ENCODE results near the gene LRMDA. TPM values are rescaled to one million over a fixed set of nuclear protein-coding genes. Genes with fewer than 3 reads are reported as not detected.

Gene LRMDA
- polyA plus RNA-seq, 2 of the 4 experiments (the other 2 are of a cell fraction), result 4.6 to 5.2 TPM

DNA sequence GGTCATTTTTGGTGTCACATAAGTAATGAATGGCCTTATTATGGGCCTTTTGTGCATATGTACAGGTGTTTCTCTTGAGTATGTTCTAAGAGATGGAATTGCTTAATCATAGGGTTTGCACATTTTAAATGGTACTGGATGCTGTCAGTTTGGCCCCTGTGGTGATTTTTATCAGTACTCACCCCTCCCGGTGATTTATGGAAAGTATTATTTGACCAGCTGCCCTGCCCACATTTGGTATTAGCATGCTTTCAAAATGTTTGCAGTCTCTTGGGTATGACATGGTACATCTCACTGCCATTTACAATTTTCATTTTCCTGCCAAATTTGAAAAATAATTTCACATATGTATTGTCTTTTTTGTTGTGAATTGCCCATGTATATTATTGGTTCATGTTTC lies 427.7 kb downstream of the LRMDA start (continued):
- TF ChIP-seq, protein P1, sequence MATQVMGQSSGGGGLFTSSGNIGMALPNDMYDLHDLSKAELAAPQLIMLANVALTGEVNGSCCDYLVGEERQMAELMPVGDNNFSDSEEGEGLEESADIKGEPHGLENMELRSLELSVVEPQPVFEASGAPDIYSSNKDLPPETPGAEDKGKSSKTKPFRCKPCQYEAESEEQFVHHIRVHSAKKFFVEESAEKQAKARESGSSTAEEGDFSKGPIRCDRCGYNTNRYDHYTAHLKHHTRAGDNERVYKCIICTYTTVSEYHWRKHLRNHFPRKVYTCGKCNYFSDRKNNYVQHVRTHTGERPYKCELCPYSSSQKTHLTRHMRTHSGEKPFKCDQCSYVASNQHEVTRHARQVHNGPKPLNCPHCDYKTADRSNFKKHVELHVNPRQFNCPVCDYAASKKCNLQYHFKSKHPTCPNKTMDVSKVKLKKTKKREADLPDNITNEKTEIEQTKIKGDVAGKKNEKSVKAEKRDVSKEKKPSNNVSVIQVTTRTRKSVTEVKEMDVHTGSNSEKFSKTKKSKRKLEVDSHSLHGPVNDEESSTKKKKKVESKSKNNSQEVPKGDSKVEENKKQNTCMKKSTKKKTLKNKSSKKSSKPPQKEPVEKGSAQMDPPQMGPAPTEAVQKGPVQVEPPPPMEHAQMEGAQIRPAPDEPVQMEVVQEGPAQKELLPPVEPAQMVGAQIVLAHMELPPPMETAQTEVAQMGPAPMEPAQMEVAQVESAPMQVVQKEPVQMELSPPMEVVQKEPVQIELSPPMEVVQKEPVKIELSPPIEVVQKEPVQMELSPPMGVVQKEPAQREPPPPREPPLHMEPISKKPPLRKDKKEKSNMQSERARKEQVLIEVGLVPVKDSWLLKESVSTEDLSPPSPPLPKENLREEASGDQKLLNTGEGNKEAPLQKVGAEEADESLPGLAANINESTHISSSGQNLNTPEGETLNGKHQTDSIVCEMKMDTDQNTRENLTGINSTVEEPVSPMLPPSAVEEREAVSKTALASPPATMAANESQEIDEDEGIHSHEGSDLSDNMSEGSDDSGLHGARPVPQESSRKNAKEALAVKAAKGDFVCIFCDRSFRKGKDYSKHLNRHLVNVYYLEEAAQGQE (IDR thresholded peaks at IDR 0.05), result no peak
- TF ChIP-seq SMC3 (IDR thresholded peaks at IDR 0.05), result no peak
- TF ChIP-seq RCOR1 (IDR thresholded peaks at IDR 0.05; ENCODE audit: low read depth, low read length), result no peak
- TF ChIP-seq RARB (CRISPR knock-in tag; IDR thresholded peaks at IDR 0.05), result no peak
- TF ChIP-seq MAZ (IDR thresholded peaks at IDR 0.05; ENCODE audit: borderline replicate concordance, low read depth, low read length), result no peak
- TF ChIP-seq NFE2L2 (conservative IDR thresholded peaks at IDR 0.05; ENCODE audit: low read length), result no peak
- no peak for TF ChIP-seq HOXB13 (CRISPR knock-in tag; IDR thresholded peaks at IDR 0.05; ENCODE audit: low read depth)
- no peak for TF ChIP-seq CBX8 (IDR thresholded peaks at IDR 0.05)
- TF ChIP-seq HOXB5 (CRISPR knock-in tag; IDR thresholded peaks at IDR 0.05), result no peak

DNA sequence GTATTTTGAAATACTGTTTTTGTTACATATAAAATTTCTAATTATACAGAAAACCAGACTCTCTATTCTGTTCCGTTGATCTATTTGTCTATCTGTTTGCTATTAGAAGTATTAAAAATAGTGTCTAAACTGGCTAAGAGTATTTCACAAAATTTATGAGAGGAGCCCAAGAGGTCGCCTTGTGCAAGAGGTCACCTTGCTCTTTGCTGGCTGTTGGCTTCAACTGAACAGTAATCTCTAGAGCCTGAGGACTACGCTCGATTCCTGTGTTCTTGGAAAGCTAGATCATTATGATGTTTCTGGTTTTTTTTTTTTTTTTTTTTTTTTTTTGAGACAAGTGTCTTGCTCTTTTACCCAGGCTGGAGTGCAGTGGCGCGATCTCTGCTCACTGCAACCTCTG lies 428.6 kb downstream of the LRMDA start:
- ATAC-seq (no peak), DNase-seq (ENCODE audit: low read depth in 1 of 2, low spot score in 1 of 2) (no peak), FAIRE-seq (no peak)
- TF ChIP-seq, protein P1 (IDR thresholded peaks at IDR 0.05), result no peak
- TF ChIP-seq TFCP2L1 (CRISPR knock-in tag; IDR thresholded peaks at IDR 0.05), result no peak
- no peak for TF ChIP-seq HEYL (CRISPR knock-in tag; IDR thresholded peaks at IDR 0.05)
- TF ChIP-seq, protein P2, sequence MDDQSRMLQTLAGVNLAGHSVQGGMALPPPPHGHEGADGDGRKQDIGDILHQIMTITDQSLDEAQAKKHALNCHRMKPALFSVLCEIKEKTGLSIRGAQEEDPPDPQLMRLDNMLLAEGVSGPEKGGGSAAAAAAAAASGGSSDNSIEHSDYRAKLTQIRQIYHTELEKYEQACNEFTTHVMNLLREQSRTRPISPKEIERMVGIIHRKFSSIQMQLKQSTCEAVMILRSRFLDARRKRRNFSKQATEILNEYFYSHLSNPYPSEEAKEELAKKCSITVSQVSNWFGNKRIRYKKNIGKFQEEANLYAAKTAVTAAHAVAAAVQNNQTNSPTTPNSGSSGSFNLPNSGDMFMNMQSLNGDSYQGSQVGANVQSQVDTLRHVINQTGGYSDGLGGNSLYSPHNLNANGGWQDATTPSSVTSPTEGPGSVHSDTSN (IDR thresholded peaks at IDR 0.05), result no peak
- TF ChIP-seq, protein P3, sequence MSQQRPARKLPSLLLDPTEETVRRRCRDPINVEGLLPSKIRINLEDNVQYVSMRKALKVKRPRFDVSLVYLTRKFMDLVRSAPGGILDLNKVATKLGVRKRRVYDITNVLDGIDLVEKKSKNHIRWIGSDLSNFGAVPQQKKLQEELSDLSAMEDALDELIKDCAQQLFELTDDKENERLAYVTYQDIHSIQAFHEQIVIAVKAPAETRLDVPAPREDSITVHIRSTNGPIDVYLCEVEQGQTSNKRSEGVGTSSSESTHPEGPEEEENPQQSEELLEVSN (IDR thresholded peaks at IDR 0.05; ENCODE audit: borderline replicate concordance, low read depth), result no peak
- TF ChIP-seq JUNB (IDR thresholded peaks at IDR 0.05), result no peak
- no peak for TF ChIP-seq JUN (IDR thresholded peaks at IDR 0.05)
- Histone ChIP-seq H3K9me3 (no peaks in the 10 kb centered on the region), H3K4me3 (no peak overlapping the region), H3K4me1 (no peaks in the 10 kb centered on the region), H3K4me2 (no peak overlapping the region), H3K27ac (no peak overlapping the region)
- POLR2A ChIA-PET, result no interaction called here
- CTCF ChIA-PET, result no interaction called here
- 76% methylated on average over 6 of the region's 6 CpGs for WGBS (ENCODE audit: missing lambda C conversion rate)

DNA sequence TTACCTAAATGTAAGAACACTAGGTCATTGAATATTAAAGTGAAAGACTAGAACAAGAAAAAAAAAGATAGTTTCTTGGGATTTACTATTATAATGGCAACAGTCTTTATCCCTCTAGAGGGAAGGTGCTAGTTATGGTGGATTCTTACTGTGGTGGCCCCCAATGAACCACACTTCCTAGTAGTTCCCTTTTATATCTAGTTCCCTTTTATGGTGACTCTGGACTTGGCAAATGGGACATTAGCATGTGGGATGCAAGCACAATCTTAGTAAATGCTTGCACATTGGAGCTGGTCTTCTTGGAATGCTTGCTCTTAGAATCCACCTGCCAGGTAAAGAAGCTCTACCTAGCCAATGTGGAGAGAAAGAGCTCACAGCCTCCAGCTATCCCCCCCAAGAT lies 430.2 kb downstream of the LRMDA start:
- FAIRE-seq (no peak), ATAC-seq (no peak), DNase-seq (ENCODE audit: low read depth in 1 of 2, low spot score in 1 of 2) (no peak)
- Histone ChIP-seq H3K9me3 (no peaks in the 10 kb centered on the region), H3K4me1 (no peaks in the 10 kb centered on the region), H3K27ac (no peak overlapping the region), H3K4me2 (no peak overlapping the region), H3K4me3 (no peak overlapping the region)
- ChIA-PET CTCF (interaction anchor here (0.7 kb wide), 1 partner anchor 174 kb away, joined by 3 read pairs; no protein-coding TSS in a partner anchor), POLR2A (no interaction called here)
- TF ChIP-seq, protein P4, sequence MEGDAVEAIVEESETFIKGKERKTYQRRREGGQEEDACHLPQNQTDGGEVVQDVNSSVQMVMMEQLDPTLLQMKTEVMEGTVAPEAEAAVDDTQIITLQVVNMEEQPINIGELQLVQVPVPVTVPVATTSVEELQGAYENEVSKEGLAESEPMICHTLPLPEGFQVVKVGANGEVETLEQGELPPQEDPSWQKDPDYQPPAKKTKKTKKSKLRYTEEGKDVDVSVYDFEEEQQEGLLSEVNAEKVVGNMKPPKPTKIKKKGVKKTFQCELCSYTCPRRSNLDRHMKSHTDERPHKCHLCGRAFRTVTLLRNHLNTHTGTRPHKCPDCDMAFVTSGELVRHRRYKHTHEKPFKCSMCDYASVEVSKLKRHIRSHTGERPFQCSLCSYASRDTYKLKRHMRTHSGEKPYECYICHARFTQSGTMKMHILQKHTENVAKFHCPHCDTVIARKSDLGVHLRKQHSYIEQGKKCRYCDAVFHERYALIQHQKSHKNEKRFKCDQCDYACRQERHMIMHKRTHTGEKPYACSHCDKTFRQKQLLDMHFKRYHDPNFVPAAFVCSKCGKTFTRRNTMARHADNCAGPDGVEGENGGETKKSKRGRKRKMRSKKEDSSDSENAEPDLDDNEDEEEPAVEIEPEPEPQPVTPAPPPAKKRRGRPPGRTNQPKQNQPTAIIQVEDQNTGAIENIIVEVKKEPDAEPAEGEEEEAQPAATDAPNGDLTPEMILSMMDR (IDR thresholded peaks at IDR 0.05), result no peak
- no peak for TF ChIP-seq KDM1A (IDR thresholded peaks at IDR 0.05; ENCODE audit: low read depth)
- TF ChIP-seq NPAS2 (CRISPR knock-in tag; IDR thresholded peaks at IDR 0.05; ENCODE audit: borderline replicate concordance), result no peak
- TF ChIP-seq SMC3 (IDR thresholded peaks at IDR 0.05), result no peak
- TF ChIP-seq, protein P1 (IDR thresholded peaks at IDR 0.05), result no peak
- no peak for TF ChIP-seq MAZ (IDR thresholded peaks at IDR 0.05; ENCODE audit: borderline replicate concordance, low read depth, low read length)
- no peak for TF ChIP-seq FOSB (CRISPR knock-in tag; IDR thresholded peaks at IDR 0.05)
- TF ChIP-seq BHLHE40 (IDR thresholded peaks at IDR 0.05; ENCODE audit: low read depth, low read length), result no peak
- no peak for TF ChIP-seq TFCP2L1 (CRISPR knock-in tag; IDR thresholded peaks at IDR 0.05)
- no peak for TF ChIP-seq EHMT2 (IDR thresholded peaks at IDR 0.05; ENCODE audit: low read depth)

Data from A549 (cell line).